HG03175 (cell line): ENCODE measurements around the gene FGD4.

Experiments
- ATAC-seq: cut with Tn5 transposase; IDR thresholded peaks from one replicate; pipeline ENCODE4 v1.9.1; 2021; ENCODE audit warnings: mild to moderate bottlenecking, moderate library complexity; ENCODE audit not compliant: unreplicated experiment

FGD4 gene

DNA sequence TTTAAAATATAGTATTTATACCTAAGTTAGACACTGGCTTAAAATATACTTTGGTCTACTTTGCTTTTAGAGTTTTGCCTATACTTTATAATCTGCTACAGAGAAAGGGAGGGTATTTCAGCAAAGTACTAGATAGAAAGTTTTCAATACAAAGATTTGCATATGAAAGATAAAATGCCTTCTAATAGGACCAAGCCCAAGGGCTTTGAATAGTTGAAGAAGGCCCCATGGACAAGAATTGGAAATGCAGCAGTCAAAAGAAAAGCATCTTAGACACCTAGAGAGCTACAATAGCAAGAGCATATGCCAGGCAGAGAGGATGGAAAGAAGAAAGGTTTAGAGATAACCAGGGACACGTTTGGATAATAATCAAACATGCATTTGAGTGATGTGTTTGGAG is 196.7 kb downstream of the FGD4 start:
- no peak for ATAC-seq

DNA sequence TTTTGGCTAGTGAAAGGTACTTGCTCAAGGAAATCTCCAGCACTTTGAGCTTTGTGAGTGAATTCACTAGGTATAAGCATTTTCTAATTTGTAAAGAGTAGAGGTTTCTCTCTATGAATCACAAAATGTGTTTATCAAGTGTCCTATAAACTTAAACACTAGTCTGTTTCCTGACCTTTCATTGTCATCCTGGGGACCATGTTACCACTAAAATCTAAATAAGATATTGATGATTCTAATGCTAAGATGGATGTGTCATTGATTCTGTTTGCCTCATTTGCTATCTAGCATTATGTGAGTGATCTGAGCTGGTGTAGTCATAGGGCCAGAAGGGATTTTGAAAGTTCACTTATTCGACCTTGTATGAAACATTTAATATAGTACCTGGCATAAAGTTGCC is 199.3 kb downstream of the FGD4 start:
- ATAC-seq = no peak

DNA sequence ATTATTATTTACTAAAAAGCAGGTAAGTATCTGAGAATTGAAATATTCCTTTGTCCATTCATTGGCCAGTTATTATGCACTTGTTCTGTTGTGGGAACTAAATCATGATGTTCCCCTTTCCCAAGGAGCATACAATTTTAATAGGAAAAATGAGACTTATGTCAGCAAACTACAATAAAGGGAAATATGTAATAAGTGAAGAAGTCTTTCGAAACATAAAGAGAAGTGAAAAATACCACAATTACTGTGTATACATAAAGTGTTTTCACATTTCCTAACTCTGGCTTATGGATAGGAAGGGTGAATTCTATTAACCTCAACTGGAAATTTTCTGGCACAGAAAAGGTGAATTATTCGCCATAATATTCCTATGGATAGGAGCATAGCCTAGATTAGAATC is 201.3 kb downstream of the FGD4 start:
- ATAC-seq = no peak

DNA sequence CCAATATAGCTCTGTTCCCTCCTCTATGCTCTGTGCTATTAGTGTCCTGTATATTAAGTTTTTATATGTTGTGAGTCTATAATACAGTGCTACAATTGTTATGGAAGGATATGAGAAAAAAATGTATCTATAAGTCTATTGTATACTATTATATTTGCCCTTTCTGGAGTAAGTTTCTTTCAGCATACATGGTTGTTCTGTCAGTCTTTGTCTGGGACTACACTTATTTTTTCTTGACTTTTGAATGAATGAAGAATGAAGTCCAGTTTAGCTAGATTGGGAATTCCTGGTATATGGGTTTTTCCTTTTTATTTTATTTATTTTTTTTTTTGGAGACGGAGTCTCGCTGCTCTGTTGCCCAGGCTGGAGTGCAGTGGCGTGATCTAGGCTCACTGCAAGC is 203.7 kb downstream of the FGD4 start:
- no peak for ATAC-seq

DNA sequence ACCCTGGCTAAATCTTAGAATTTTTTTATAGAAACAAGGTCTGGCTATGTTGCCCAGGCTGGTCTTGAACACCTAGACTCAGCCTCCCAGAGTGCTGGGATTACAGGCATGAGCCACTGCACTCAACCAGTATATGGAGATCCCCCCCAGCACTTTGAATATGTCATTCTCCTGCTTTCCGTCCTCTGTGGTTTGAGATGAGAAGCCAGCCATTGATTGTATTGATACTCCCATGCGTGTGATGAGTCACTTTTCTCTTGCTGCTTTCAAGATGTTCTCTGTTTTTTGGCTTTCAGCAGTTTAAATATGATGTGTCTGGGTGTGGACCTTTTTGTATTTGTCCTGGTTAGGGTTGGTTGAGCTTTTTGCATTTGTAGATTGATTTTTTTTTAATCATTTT is 204.5 kb downstream of the FGD4 start:
- peak; percentile 64 for ATAC-seq

DNA sequence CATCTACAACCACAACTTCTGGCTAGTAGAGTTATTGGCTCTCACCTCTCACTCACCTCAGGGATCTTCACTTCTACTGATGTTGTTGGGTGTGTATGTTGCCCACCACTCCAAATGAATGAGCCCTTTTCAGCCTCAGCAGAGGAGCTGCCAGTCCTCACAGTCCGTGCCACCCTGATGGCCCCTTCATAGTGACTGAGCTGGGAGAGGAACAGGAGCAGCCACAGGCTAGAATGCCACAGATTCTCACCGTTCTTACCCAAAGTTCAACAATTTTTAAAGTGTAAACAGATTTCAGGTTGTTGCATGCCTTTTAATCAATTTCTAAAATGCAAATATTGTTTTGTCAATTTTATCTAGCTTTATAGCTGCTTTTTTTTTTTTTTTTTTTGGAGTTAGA is 205.2 kb downstream of the FGD4 start:
- ATAC-seq = no peak

DNA sequence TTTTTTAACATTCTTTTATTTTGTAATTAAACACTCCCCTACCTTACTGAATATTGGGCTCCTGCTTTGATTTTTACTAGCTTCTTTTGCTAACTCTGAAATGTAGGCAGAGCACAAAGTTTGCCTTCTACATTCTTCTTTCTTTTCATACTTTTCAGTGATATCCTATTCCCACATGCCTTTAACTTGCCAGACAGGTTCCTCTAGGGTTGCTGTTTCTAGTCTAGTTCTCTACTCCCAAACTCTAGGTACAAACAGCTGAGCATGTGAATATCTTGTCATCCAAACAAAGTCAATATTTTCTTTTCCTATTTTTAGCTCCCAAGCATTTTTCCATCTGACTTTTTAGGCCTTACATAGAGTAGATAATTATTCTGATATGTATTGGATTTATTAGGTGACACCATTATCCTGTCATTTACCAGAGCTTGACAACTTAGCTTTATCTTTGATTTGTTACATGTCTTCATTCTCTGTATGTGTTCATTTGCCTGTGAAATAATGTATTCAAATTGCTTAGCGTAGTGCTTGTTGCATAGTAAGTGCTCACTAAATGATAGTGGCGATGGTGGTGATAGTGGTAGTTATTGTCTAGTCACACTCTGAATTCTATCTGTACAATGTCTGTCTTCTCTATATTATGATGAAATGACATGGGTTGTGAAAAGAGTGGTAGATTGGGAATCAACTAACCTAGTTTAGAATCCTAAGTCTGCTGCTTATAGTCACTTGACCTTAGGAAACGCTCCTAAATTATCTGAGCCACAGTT is 206.2 kb downstream of the FGD4 start:
- no peak for ATAC-seq

DNA sequence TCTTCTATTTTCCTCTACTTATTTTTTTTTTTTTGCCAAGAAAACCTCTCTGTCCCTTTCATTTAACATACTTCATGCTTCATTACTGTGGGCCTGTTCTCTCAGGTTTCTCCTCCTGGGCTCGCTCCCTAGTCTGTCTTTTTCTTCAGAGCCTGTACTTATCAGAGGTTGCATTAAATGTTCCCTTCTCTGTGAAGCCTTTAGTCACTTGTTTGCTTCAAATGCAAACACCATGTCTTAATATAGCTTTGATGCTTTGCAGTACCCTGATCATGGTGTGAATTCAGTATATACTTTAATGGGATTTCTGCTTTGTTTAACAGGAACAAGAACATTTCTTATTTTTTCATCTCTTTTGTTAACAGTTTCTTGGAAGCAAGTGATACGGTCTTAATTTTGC is 207.1 kb downstream of the FGD4 start:
- ATAC-seq = no peak

- ATAC-seq = peak; percentile 51
Measured at GRCh38 chr12:32609966-32610365, 210.6 kb downstream of the FGD4 start.

GRCh38 chr12:32611986-32612385 is 212.6 kb downstream of the FGD4 start:
- ATAC-seq = no peak

DNA sequence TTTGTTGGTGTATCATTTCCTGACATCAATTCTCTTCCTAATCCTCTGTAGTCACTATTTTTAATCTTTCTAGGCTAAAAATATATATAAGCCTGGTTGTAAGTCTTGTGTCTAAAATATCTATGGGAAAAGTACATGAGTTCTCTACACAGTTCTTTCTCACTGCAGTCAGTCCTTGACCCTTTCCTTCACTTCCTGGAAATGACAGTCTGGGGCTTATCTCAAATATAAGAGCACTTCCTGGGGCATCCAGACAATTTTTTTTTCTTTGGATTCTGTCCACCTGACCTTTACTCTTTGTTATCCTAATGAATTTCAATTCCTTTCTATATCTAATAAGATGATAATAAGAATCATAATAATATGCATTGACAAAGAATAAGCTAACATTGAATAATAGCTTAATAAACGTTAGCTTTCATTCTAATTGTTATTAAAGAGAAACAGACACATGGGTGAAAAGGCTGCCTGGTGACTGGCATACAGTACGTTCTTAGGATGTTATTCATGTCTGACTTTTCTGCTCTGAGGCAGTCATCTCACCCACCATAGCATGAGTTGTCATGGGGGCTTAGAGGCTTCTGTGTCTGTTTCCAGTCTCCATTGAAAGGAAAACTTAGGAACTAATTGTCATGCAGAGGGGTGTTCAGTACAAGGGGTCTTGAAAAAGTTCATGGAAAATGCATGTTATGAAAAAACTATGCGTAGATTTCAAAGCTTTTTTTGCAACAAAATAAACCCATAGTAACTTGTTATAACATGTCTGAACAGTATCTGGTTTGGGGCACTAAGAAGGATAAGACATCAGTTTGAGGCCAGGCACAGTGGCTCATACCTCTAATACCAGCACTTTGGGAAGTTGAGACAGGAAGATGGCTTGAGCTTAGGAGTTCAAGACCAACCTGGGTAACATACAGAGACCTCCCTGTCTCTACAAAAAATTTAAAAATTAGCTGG is 213.6 kb downstream of the FGD4 start:
- no peak for ATAC-seq

GRCh38 chr12:32615441-32615840 is 216.1 kb downstream of the FGD4 start:
- no peak for ATAC-seq

GRCh38 chr12:32617534-32617933 is 218.2 kb downstream of the FGD4 start:
- ATAC-seq = no peak

DNA sequence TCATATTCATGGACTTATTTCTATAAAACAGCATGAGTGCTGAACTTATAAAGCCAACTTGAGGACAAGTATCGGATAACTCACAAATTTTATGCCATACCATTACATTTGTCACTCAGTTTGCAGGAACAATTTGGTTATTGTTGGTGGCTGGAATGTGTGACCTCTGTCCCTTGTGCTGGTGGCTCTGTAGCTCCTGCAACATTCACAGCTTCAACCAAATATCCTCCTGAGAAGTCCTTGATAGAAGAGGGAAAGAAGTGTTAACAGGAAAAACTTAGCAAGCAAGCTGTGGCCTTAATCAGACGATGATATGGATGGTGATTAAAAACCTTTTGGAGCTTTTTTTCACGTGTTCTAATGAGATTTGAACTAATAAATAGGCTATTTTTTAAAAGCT is 218.8 kb downstream of the FGD4 start:
- ATAC-seq = no peak

DNA sequence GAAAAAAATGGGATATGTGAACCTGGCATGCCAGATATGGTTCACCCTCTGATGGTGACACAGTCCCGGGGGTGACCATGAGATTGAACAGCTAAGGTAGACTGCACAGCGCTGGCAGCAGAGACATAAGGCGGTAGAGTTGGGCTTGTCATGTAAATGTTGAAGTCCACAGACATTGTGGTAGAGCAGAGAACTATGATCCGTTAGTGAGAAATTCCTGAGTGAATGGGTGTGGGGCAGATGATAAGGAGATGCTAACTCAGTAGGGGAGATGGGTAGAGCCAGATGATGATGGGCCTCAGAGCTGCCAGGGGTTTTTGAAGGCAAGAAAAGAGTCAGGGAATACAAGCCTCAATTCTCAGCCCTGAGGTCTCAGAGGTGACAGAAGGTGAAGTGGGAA is 228.6 kb downstream of the FGD4 start:
- ATAC-seq = no peak

GRCh38 chr12:32641287-32641901 is 242.0 kb downstream of the FGD4 start:
- no peak for ATAC-seq

GRCh38 chr12:32644431-32644830 is 245.1 kb downstream of the FGD4 start:
- ATAC-seq = no peak

DNA sequence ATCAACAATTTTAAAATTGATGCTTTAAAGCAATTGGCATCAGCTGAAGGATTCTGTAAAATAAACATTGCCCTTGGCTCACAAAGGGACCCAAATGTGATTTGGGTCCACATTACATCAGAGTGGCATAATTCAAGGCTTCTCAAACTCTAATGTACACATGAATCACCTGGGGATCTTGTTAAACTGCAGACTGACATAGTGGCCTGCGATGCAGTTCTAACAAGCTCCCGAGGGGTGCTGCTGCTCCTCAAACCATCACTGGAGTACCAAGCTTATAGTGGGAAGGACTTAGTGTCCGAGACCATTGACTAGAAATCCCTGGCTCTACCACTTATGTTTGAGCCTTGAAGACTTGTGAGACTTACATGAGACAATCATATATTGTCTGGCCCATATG is 247.9 kb downstream of the FGD4 start:
- ATAC-seq = no peak

GRCh38 chr12:32650508-32650907 is 251.2 kb downstream of the FGD4 start:
- ATAC-seq = no peak

GRCh38 chr12:32651151-32651955 is 252.0 kb downstream of the FGD4 start:
- ATAC-seq = no peak

GRCh38 chr12:32651956-32652210 is 252.5 kb downstream of the FGD4 start:
- no peak for ATAC-seq
